ENCODE measurements around the gene PRSS12. TPM values are rescaled to one million over a fixed set of nuclear protein-coding genes. Genes with fewer than 3 reads are reported as not detected.

PRSS12 gene
- total and polyA plus RNA-seq, 2 donors (not counting 3 experiments of a cell fraction or from before 2014, with no cell fraction given), result 0.22 to 0.55 TPM

DNA sequence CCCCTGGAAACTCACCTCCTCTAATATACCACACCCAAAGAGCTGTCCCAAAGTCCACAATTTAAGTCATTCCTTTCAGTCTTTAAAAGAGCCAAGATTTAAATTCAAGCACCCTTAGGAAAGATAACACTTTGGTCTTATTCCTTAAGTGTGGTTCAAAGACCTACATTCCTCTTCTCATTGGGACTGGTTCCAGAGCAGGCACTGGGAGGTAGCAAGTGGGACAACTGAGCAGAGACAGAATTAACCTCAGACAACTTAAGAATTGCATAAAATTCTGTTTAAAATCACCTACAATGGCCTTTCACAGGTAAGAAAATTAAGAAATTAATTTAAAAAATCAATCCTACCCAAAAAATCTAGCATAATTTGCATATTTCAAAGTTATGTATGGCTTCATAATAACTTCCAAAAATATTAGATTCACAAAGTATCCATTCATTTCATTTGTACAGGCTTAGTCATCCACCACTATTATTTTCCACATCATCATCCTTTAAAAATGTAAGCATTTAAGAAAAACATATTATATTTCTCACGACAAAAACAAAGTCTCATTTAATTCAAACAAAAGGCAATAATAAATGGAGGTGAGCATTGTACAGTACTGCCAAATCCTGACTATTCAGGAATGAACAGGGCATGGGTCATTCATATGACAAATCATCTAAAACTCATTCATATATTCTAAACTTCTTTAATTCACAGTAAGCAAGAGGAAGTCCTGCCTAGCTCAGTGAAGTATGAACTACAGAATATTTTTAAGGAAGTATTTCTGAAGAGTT lies 13.6 kb downstream of the PRSS12 start:
- FAIRE-seq (peak; percentile 62), DNase-seq (ENCODE audit: low read depth, low spot score) (peak; percentile 56)
- no peaks in the 10 kb centered on the region for H3K79me2 ChIP-seq (ENCODE audit: control insufficient read depth, insufficient read depth, low read length)
- no peaks in the 10 kb centered on the region for H3K36me3 ChIP-seq (ENCODE audit: control insufficient read depth in 2 of 2, extremely low read depth in 1 of 2, insufficient read depth in 2 of 2, low read length in 2 of 2)
- no peaks in the 10 kb centered on the region for H4K20me1 ChIP-seq (replicated peaks; ENCODE audit: control insufficient read depth, extremely low read depth, insufficient read depth, low read length)
- no peaks in the 10 kb centered on the region for H3K27me3 ChIP-seq (ENCODE audit: control insufficient read depth in 2 of 2, insufficient read depth in 2 of 2, low read length in 2 of 2)
- intact Hi-C loops (cut with micrococcal nuclease) (no loop called here), dilution Hi-C loops (cut with MboI; ENCODE audit: extremely low pct_ligation_motif_present, low sequenced_read_pairs) (no loop called here)
- TF ChIP-seq JUN (IDR thresholded peaks at IDR 0.05; ENCODE audit: borderline replicate concordance, insufficient read depth, insufficient read length, low read depth) (peak; percentile 19), GATA2 (IDR thresholded peaks at IDR 0.05; ENCODE audit: insufficient read depth, insufficient read length, low read depth, low read length) (no peak), EZH2 (IDR thresholded peaks at IDR 0.05; ENCODE audit: borderline replicate concordance, low read depth, low read length, severe bottlenecking) (no peak), FOS (IDR thresholded peaks at IDR 0.05; ENCODE audit: borderline replicate concordance, insufficient read depth, low read length) (peak; percentile 39), POLR2AphosphoS5 (IDR thresholded peaks at IDR 0.05; ENCODE audit: insufficient read depth, low read depth, low read length) (no peak), MYC (IDR thresholded peaks at IDR 0.05; ENCODE audit: low read depth, low read length) (no peak)
- no peak overlapping the region for H2AFZ ChIP-seq (ENCODE audit: low read depth, low read length)
- no peaks in the 10 kb centered on the region for H3K9me1 ChIP-seq (replicated peaks; ENCODE audit: control insufficient read depth, extremely low read depth, insufficient read depth, low read length)
- H3K4me3 ChIP-seq (replicated peaks in 1 of 3; ENCODE audit: insufficient read depth in 1 of 3, low read depth in 1 of 3, low read length in 3 of 3), result no peak overlapping the region
- BruUV-seq (replicated peaks), result no TSS peak
- peak overlapping the region; percentile 27 for H3K27ac ChIP-seq (ENCODE audit: insufficient read depth, low read depth, low read length)
- no peak overlapping the region for H3K4me2 ChIP-seq (ENCODE audit: insufficient read depth, low read length)
- CTCF ChIA-PET, result no interaction called here
- no peak overlapping the region for H3K9ac ChIP-seq (replicated peaks; ENCODE audit: extremely low read depth, insufficient read depth, low read length)
- peaks cover 12% of the 10 kb centered on the region for H3K4me1 ChIP-seq (ENCODE audit: control insufficient read depth, extremely low read depth, insufficient read depth, low read length)
- POLR2A ChIA-PET, result no interaction called here
- H3K9me3 ChIP-seq (replicated peaks; ENCODE audit: control insufficient read depth, insufficient read depth, low read length), result no peaks in the 10 kb centered on the region

DNA sequence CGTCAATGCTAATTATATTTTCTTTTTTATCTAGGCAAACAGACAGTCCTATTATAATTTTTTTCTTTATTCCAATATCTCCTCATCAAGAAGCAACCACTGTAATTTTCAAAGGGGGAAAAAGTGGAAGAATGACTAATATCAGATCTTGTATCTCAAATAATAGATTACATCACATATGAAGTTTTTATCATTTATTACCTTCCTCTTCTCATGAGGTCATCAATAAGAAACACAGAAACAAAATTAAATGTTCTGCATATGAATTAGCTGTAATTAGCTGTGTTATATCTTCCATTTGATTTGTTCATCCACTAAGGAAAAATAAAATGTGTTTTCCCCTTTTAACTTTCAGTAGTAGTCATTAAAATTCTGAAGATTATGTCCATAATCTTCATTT lies 14.3 kb downstream of the PRSS12 start:
- DNase-seq (ENCODE audit: low read depth, low spot score), result no peak
- no peak overlapping the region for H3K9ac ChIP-seq (replicated peaks; ENCODE audit: extremely low read depth, insufficient read depth, low read length)
- ChIA-PET CTCF (interaction anchor here (2.1 kb wide), 1 partner anchor 14 kb away, joined by 4 read pairs; no protein-coding TSS in a partner anchor), POLR2A (no interaction called here)
- FAIRE-seq, result no peak
- H3K27ac ChIP-seq (ENCODE audit: insufficient read depth, low read depth, low read length), result peak overlapping the region; percentile 27
- TF ChIP-seq CTCF (IDR thresholded peaks at IDR 0.05; ENCODE audit: extremely low read depth in 1 of 2, insufficient read depth in 1 of 2, low read depth in 1 of 2, low read length in 2 of 2), result no peak
- TF ChIP-seq JUN (IDR thresholded peaks at IDR 0.05; ENCODE audit: borderline replicate concordance, insufficient read depth, insufficient read length, low read depth), result no peak
- TF ChIP-seq GATA2 (IDR thresholded peaks at IDR 0.05; ENCODE audit: insufficient read depth, insufficient read length, low read depth, low read length), result no peak
- no peak for TF ChIP-seq FOS (IDR thresholded peaks at IDR 0.05; ENCODE audit: borderline replicate concordance, insufficient read depth, low read length)
- TF ChIP-seq POLR2A (IDR thresholded peaks at IDR 0.05; ENCODE audit: low read depth, low read length), result no peak
- no peak for TF ChIP-seq MAX (IDR thresholded peaks at IDR 0.05; ENCODE audit: insufficient read depth, insufficient read length)
- no peak for TF ChIP-seq POLR2AphosphoS5 (IDR thresholded peaks at IDR 0.05; ENCODE audit: insufficient read depth, low read depth, low read length)
- TF ChIP-seq EZH2 (IDR thresholded peaks at IDR 0.05; ENCODE audit: borderline replicate concordance, low read depth, low read length, severe bottlenecking), result no peak
- TF ChIP-seq MYC (IDR thresholded peaks at IDR 0.05; ENCODE audit: low read depth, low read length), result no peak
- H3K79me2 ChIP-seq (ENCODE audit: control insufficient read depth, insufficient read depth, low read length), result no peaks in the 10 kb centered on the region
- intact Hi-C loops (cut with micrococcal nuclease) (no loop called here), dilution Hi-C loops (cut with MboI; ENCODE audit: extremely low pct_ligation_motif_present, low sequenced_read_pairs) (no loop called here)
- H2AFZ ChIP-seq (ENCODE audit: low read depth, low read length), result no peak overlapping the region
- no peak overlapping the region for H3K4me3 ChIP-seq (replicated peaks in 1 of 3; ENCODE audit: insufficient read depth in 1 of 3, low read depth in 1 of 3, low read length in 3 of 3)
- H3K4me2 ChIP-seq (ENCODE audit: insufficient read depth, low read length), result no peak overlapping the region
- H3K9me1 ChIP-seq (replicated peaks; ENCODE audit: control insufficient read depth, extremely low read depth, insufficient read depth, low read length), result no peaks in the 10 kb centered on the region
- no peaks in the 10 kb centered on the region for H4K20me1 ChIP-seq (replicated peaks; ENCODE audit: control insufficient read depth, extremely low read depth, insufficient read depth, low read length)
- H3K36me3 ChIP-seq (ENCODE audit: control insufficient read depth in 2 of 2, extremely low read depth in 1 of 2, insufficient read depth in 2 of 2, low read length in 2 of 2), result no peaks in the 10 kb centered on the region
- peaks cover 12% of the 10 kb centered on the region for H3K4me1 ChIP-seq (ENCODE audit: control insufficient read depth, extremely low read depth, insufficient read depth, low read length)
- no TSS peak for BruUV-seq (replicated peaks)
- H3K9me3 ChIP-seq (replicated peaks; ENCODE audit: control insufficient read depth, insufficient read depth, low read length), result no peaks in the 10 kb centered on the region
- H3K27me3 ChIP-seq (ENCODE audit: control insufficient read depth in 2 of 2, insufficient read depth in 2 of 2, low read length in 2 of 2), result no peaks in the 10 kb centered on the region

Measured in endothelial cell of umbilical vein (primary cell).